ENCODE measurements around the gene AKAP1. TPM values are rescaled to one million over a fixed set of nuclear protein-coding genes. Genes with fewer than 3 reads are reported as not detected.

AKAP1 gene
- total RNA-seq, 2 donors from 2014 or later = 61.7 to 124 TPM

DNA sequence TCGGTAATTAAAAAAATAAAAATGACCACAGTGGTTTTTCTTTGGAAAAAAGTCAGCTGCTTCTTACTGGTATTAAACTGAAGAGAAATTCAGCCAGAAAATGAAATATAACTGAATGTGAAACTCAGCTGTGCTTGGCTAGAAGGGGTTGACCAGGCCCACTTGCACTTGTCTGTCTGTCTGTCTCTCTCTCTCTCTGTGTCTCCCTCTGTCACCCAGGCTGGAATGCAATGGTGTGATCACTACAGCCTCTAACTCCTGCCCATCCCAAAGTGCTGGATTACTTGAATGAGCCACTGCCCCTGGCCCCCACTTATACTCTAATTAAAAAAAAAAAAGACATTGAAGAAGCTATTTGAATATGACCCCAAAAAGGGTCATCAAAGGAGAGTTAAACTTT, 17.3 kb upstream of the AKAP1 start:
- Histone ChIP-seq H3K9me3 (no peaks in the 10 kb centered on the region), H3K4me1 (replicated peaks) (no peaks in the 10 kb centered on the region), H3K36me3 (no peaks in the 10 kb centered on the region), H3K27me3 (replicated peaks; ENCODE audit: insufficient read depth) (no peaks in the 10 kb centered on the region), H3K27ac (no peak overlapping the region), H3K4me3 (no peak overlapping the region)
- 87% methylated on average over 1 of the region's 1 CpG for WGBS
- intact Hi-C loops (cut with DNase I) = no loop called here
- no peak for DNase-seq (ENCODE audit: low spot score)
- TF ChIP-seq POLR2A (IDR thresholded peaks at IDR 0.05) = no peak
- no peak for TF ChIP-seq POLR2AphosphoS5 (IDR thresholded peaks at IDR 0.05)
- TF ChIP-seq, protein P1, sequence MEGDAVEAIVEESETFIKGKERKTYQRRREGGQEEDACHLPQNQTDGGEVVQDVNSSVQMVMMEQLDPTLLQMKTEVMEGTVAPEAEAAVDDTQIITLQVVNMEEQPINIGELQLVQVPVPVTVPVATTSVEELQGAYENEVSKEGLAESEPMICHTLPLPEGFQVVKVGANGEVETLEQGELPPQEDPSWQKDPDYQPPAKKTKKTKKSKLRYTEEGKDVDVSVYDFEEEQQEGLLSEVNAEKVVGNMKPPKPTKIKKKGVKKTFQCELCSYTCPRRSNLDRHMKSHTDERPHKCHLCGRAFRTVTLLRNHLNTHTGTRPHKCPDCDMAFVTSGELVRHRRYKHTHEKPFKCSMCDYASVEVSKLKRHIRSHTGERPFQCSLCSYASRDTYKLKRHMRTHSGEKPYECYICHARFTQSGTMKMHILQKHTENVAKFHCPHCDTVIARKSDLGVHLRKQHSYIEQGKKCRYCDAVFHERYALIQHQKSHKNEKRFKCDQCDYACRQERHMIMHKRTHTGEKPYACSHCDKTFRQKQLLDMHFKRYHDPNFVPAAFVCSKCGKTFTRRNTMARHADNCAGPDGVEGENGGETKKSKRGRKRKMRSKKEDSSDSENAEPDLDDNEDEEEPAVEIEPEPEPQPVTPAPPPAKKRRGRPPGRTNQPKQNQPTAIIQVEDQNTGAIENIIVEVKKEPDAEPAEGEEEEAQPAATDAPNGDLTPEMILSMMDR (IDR thresholded peaks at IDR 0.05) = no peak

- no peak for DNase-seq (ENCODE audit: low spot score)
- Histone ChIP-seq H3K36me3 (no peaks in the 10 kb centered on the region), H3K4me3 (no peak overlapping the region), H3K27me3 (replicated peaks; ENCODE audit: insufficient read depth) (no peaks in the 10 kb centered on the region), H3K9me3 (no peaks in the 10 kb centered on the region), H3K27ac (no peak overlapping the region), H3K4me1 (replicated peaks) (no peaks in the 10 kb centered on the region)
- intact Hi-C loops (cut with DNase I) = no loop called here
- TF ChIP-seq POLR2AphosphoS5 (IDR thresholded peaks at IDR 0.05) (no peak), POLR2A (IDR thresholded peaks at IDR 0.05) (no peak)
- TF ChIP-seq, protein P1 (IDR thresholded peaks at IDR 0.05) = no peak
- WGBS = 22% methylated on average over 4 of the region's 4 CpGs
Measured at GRCh38 chr17:57068222-57068658, 16.8 kb upstream of the AKAP1 start.

DNA sequence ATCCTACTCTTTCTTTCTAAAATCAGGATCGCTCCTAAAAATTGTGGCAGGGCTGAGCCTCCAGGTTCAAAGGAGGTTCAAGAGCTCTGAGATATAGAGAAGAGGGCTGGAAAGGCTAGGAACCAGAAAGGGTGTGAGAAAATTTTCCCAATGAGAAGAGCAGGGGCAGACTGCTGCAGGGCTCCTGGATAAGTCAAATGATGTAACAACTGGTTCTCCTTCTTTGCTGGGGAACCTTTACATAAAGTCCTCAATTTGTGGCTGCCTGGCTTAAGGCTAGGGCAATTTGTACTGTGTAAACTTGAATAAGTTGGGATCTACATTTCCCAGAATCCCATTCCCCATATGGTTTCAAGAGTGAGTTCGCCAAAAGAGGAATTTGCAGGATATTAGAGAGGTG, 16.3 kb upstream of the AKAP1 start:
- Histone ChIP-seq H3K27me3 (replicated peaks; ENCODE audit: insufficient read depth) (no peaks in the 10 kb centered on the region), H3K4me1 (replicated peaks) (no peaks in the 10 kb centered on the region), H3K9me3 (no peaks in the 10 kb centered on the region), H3K4me3 (no peak overlapping the region), H3K27ac (no peak overlapping the region), H3K36me3 (no peaks in the 10 kb centered on the region)
- intact Hi-C loops (cut with DNase I) = no loop called here
- DNase-seq (ENCODE audit: low spot score) = no peak
- WGBS = 92% methylated on average over 2 of the region's 2 CpGs
- no peak for TF ChIP-seq POLR2A (IDR thresholded peaks at IDR 0.05)
- TF ChIP-seq, protein P1 (IDR thresholded peaks at IDR 0.05) = no peak
- no peak for TF ChIP-seq POLR2AphosphoS5 (IDR thresholded peaks at IDR 0.05)

GRCh38 chr17:57071991-57072944, 12.8 kb upstream of the AKAP1 start:
- H3K27me3 ChIP-seq (replicated peaks; ENCODE audit: insufficient read depth) = no peaks in the 10 kb centered on the region
- intact Hi-C loops (cut with DNase I) = no loop called here
- 66% methylated on average over 5 of the region's 5 CpGs for WGBS
- no peaks in the 10 kb centered on the region for H3K9me3 ChIP-seq
- DNase-seq (ENCODE audit: low spot score) = no peak
- TF ChIP-seq, protein P1 (IDR thresholded peaks at IDR 0.05) = no peak
- TF ChIP-seq POLR2AphosphoS5 (IDR thresholded peaks at IDR 0.05) (no peak), POLR2A (IDR thresholded peaks at IDR 0.05) (no peak)
- H3K36me3 ChIP-seq = no peaks in the 10 kb centered on the region
- peaks cover 3% of the 10 kb centered on the region for H3K4me1 ChIP-seq (replicated peaks)
- peak overlapping the region in 1 of 2 donors; percentile 38 for H3K27ac ChIP-seq
- H3K4me3 ChIP-seq = no peak overlapping the region

GRCh38 chr17:57073626-57074025, 11.4 kb upstream of the AKAP1 start:
- intact Hi-C loops (cut with DNase I) = no loop called here
- WGBS = 68% methylated on average over 2 of the region's 2 CpGs

More at GRCh38 chr17:57073626-57074025, 11.4 kb upstream of the AKAP1 start:
- no peak for DNase-seq (ENCODE audit: low spot score)
- Histone ChIP-seq H3K27ac (peak overlapping the region in 1 of 2 donors; percentile 68), H3K4me3 (no peak overlapping the region), H3K27me3 (replicated peaks; ENCODE audit: insufficient read depth) (no peaks in the 10 kb centered on the region), H3K4me1 (replicated peaks) (peaks cover 3% of the 10 kb centered on the region), H3K9me3 (no peaks in the 10 kb centered on the region), H3K36me3 (no peaks in the 10 kb centered on the region)
- TF ChIP-seq, protein P1 (IDR thresholded peaks at IDR 0.05) = no peak
- TF ChIP-seq POLR2A (IDR thresholded peaks at IDR 0.05) = no peak
- no peak for TF ChIP-seq POLR2AphosphoS5 (IDR thresholded peaks at IDR 0.05)

All from prostate gland (tissue), 2 donors.